ENCODE data around the gene EEPD1. TPM values are rescaled to one million over a fixed set of nuclear protein-coding genes. Genes with fewer than 3 reads are reported as not detected.

The EEPD1 gene
- total and polyA plus RNA-seq, 10 donors: 7.7 to 23.4 (median 14.6) TPM

GRCh38 chr7:36260481-36260880 is 107.4 kb downstream of the EEPD1 start:
- Histone ChIP-seq H3K27me3 (replicated peaks in 1 of 7) (no peaks in the 10 kb centered on the region), H3K27ac (peak overlapping the region in 3 of 8 donors; percentile 82 to 91 (median 88))
- TF ChIP-seq POLR2A (IDR thresholded peaks at IDR 0.05) (no peak), POLR2AphosphoS5 (IDR thresholded peaks at IDR 0.05) (no peak), CTCF (IDR thresholded peaks at IDR 0.05 in 8 of 11, conservative IDR thresholded peaks at IDR 0.05 in 3 of 11) (no peak)

GRCh38 chr7:36261019-36261754 is 108.1 kb downstream of the EEPD1 start:
- Histone ChIP-seq H3K27ac (peak overlapping the region in 6 of 8 donors; percentile 17 to 91 (median 73)), H3K4me3 (peak overlapping the region in 1 of 8 donors; percentile 9), H3K4me1 (peaks cover 22 to 61% (median 48%) of the 10 kb centered on the region in 6 donors), H3K36me3 (no peaks in the 10 kb centered on the region), H3K27me3 (replicated peaks in 1 of 7) (no peaks in the 10 kb centered on the region), H3K9me3 (peaks cover 0 to under 1% (median 0%) of the 10 kb centered on the region in 8 donors)
- no peak for TF ChIP-seq POLR2AphosphoS5 (IDR thresholded peaks at IDR 0.05)
- TF ChIP-seq POLR2A (IDR thresholded peaks at IDR 0.05): no peak
- TF ChIP-seq CTCF (IDR thresholded peaks at IDR 0.05 in 8 of 11, conservative IDR thresholded peaks at IDR 0.05 in 3 of 11): no peak
- 52 to 67% (median 57%) methylated on average over 2 of the region's 2 CpGs for WGBS, 5 donors
- DNase-seq: no peak
- intact Hi-C loops (cut with DNase I; ENCODE audit: low total_unique reads): no loop called here

More at GRCh38 chr7:36260481-36260880, 107.4 kb downstream of the EEPD1 start:
- no peaks in the 10 kb centered on the region for H3K36me3 ChIP-seq
- intact Hi-C loops (cut with DNase I; ENCODE audit: low total_unique reads): no loop called here
- peaks cover 22 to 54% (median 41%) of the 10 kb centered on the region in 6 donors for H3K4me1 ChIP-seq
- no peak for DNase-seq
- H3K9me3 ChIP-seq: peaks cover 0 to 8% (median 6%) of the 10 kb centered on the region in 8 donors
- no peak overlapping the region for H3K4me3 ChIP-seq
- WGBS, 5 donors: 43 to 72% (median 61%) methylated on average over 2 of the region's 2 CpGs

- TF ChIP-seq CTCF (IDR thresholded peaks at IDR 0.05 in 8 of 11, conservative IDR thresholded peaks at IDR 0.05 in 3 of 11) (no peak), POLR2AphosphoS5 (IDR thresholded peaks at IDR 0.05) (no peak), POLR2A (IDR thresholded peaks at IDR 0.05) (no peak)
- Histone ChIP-seq H3K27me3 (replicated peaks in 1 of 7) (no peaks in the 10 kb centered on the region), H3K9me3 (no peaks in the 10 kb centered on the region), H3K4me1 (peaks cover 22 to 67% (median 49%) of the 10 kb centered on the region in 6 donors), H3K36me3 (no peaks in the 10 kb centered on the region), H3K27ac (peak overlapping the region in 5 of 8 donors; percentile 47 to 91 (median 82)), H3K4me3 (peak overlapping the region in 1 of 8 donors; percentile 9)
- DNase-seq: no peak
- WGBS, 5 donors: 62 to 76% (median 67%) methylated on average over 5 of the region's 5 CpGs
- intact Hi-C loops (cut with DNase I; ENCODE audit: low total_unique reads): no loop called here
Measured at GRCh38 chr7:36262309-36263094, 109.4 kb downstream of the EEPD1 start.

- Histone ChIP-seq H3K36me3 (no peaks in the 10 kb centered on the region), H3K4me1 (peaks cover 22 to 67% (median 49%) of the 10 kb centered on the region in 6 donors), H3K27ac (peak overlapping the region in 5 of 8 donors; percentile 71 to 91 (median 82))
Measured at GRCh38 chr7:36263095-36263484, 110.0 kb downstream of the EEPD1 start.

More at GRCh38 chr7:36263095-36263484, 110.0 kb downstream of the EEPD1 start:
- Histone ChIP-seq H3K4me3 (peak overlapping the region in 1 of 8 donors; percentile 32), H3K27me3 (replicated peaks in 1 of 7) (no peaks in the 10 kb centered on the region), H3K9me3 (no peaks in the 10 kb centered on the region)
- TF ChIP-seq POLR2A (IDR thresholded peaks at IDR 0.05): no peak
- TF ChIP-seq POLR2AphosphoS5 (IDR thresholded peaks at IDR 0.05): no peak
- no peak for TF ChIP-seq CTCF (IDR thresholded peaks at IDR 0.05 in 8 of 11, conservative IDR thresholded peaks at IDR 0.05 in 3 of 11)
- DNase-seq: no peak
- WGBS, 5 donors: 61 to 93% (median 72%) methylated on average over 5 of the region's 5 CpGs
- intact Hi-C loops (cut with DNase I; ENCODE audit: low total_unique reads): no loop called here

Data from spleen (tissue), 11 donors.